Activated CD4-positive, alpha-beta T cell treated with anti-CD3 and anti-CD28 coated beads for 36 hours (primary cell): ENCODE measurements around the gene GJA4. TPM values are rescaled to one million over a fixed set of nuclear protein-coding genes. Genes with fewer than 3 reads are reported as not detected.

Experiments used
- ATAC-seq: fragments of 200-7000 bp; cut with Tn5 transposase; one replicate; pipeline ENCODE4 v1.10.0; 2021; ENCODE audit warnings: mild to moderate bottlenecking, moderate library complexity
- CTCF ChIA-PET: fragments of 350-600 bp; sonication (Branson Sonifier 250); formaldehyde crosslinking; loops from one replicate; lab custom pipeline; 2021; ENCODE audit warnings: antibody characterized with exemption; lab: Charles Lee
- POLR2A ChIA-PET: fragments of 350-600 bp; sonication (Branson Sonifier 250); formaldehyde crosslinking; loops from one replicate; lab custom pipeline; 2021; ENCODE audit warnings: antibody characterized with exemption, inconsistent platforms; lab: Charles Lee
- DNase-seq: peaks from one replicate; pipeline ENCODE4 v3.0.0-alpha.2; 2020
- H3K27ac Mint-ChIP-seq: one replicate; pipeline ENCODE4 v1.8.0; 2021; ENCODE audit warnings: mixed read lengths
- H3K27me3 Mint-ChIP-seq: one replicate; pipeline ENCODE4 v1.8.0; 2021; ENCODE audit warnings: mixed read lengths
- H3K36me3 Mint-ChIP-seq: one replicate; pipeline ENCODE4 v1.8.0; 2021; ENCODE audit warnings: low read depth, mixed read lengths
- H3K4me1 Mint-ChIP-seq: one replicate; pipeline ENCODE4 v1.8.0; 2021; ENCODE audit warnings: mixed read lengths
- H3K4me3 Mint-ChIP-seq: one replicate; pipeline ENCODE4 v1.8.0; 2021; ENCODE audit warnings: mild to moderate bottlenecking, moderate library complexity, mixed read lengths
- H3K9me3 Mint-ChIP-seq: one replicate; pipeline ENCODE4 v1.8.0; 2021; ENCODE audit warnings: low read depth, mixed read lengths
- intact Hi-C, 2 experiments: fragments of 100-400 bp; cut with DNase I in 1 of 2; cut with micrococcal nuclease in 1 of 2; formaldehyde crosslinking; loops; one replicate each; pipeline versions ENCODE4 v1.14.2 to v1.15.1; 2022 to 2024; cut with DNase I, micrococcal nuclease
- total RNA-seq, 2 experiments: library from RNA; stranded (reverse); gene quantifications; one replicate each; pipeline ENCODE4 v1.2.3, GENCODE V29; 2021

The GJA4 gene
- total RNA-seq, 2 experiments from 2014 or later = not detected

- intact Hi-C loops = no loop called here
- Mint-ChIP-seq H3K27me3 (peaks cover 2% of the 10 kb centered on the region), H3K4me1 (no peaks in the 10 kb centered on the region), H3K36me3 (no peaks in the 10 kb centered on the region), H3K4me3 (no peak overlapping the region), H3K27ac (no peak overlapping the region), H3K9me3 (no peaks in the 10 kb centered on the region)
- ChIA-PET CTCF (interaction anchor here (1.3 kb wide), 1 partner anchor 14 kb away, joined by 4 read pairs; no protein-coding TSS in a partner anchor), POLR2A (no interaction called here)
- no peak for ATAC-seq
- no peak for DNase-seq
These were observed 36.8 kb upstream of the GJA4 start for GRCh38 chr1:34755961-34756360.

- Mint-ChIP-seq H3K36me3 (no peaks in the 10 kb centered on the region), H3K9me3 (no peaks in the 10 kb centered on the region), H3K27ac (no peak overlapping the region), H3K27me3 (peaks cover 2% of the 10 kb centered on the region), H3K4me3 (no peak overlapping the region), H3K4me1 (no peaks in the 10 kb centered on the region)
- POLR2A ChIA-PET = no interaction called here
- CTCF ChIA-PET = interaction anchor here (1.3 kb wide), 1 partner anchor 15 kb away, joined by 4 read pairs; no protein-coding TSS in a partner anchor
- intact Hi-C loops = no loop called here
- ATAC-seq (no peak), DNase-seq (no peak)
These were observed 35.4 kb upstream of the GJA4 start for GRCh38 chr1:34757386-34757785.

- H3K4me3 Mint-ChIP-seq = no peak overlapping the region
- DNase-seq (no peak), ATAC-seq (no peak)
- intact Hi-C loops = no loop called here
- POLR2A ChIA-PET = no interaction called here
- no peaks in the 10 kb centered on the region for H3K9me3 Mint-ChIP-seq
- no peaks in the 10 kb centered on the region for H3K27me3 Mint-ChIP-seq
- H3K36me3 Mint-ChIP-seq = no peaks in the 10 kb centered on the region
- CTCF ChIA-PET = interaction anchor here (0.6 to 1.1 kb wide), 2 partner anchors 15 to 17 kb away, joined by 3 read pairs; no protein-coding TSS in a partner anchor
- H3K27ac Mint-ChIP-seq = no peak overlapping the region
- no peaks in the 10 kb centered on the region for H3K4me1 Mint-ChIP-seq
These were observed 34.0 kb upstream of the GJA4 start for GRCh38 chr1:34758751-34759150.

- ChIA-PET CTCF (interaction anchor here (1.1 kb wide), 1 partner anchor 16 kb away, joined by 3 read pairs; no protein-coding TSS in a partner anchor), POLR2A (no interaction called here)
- intact Hi-C loops = no loop called here
- ATAC-seq (no peak), DNase-seq (no peak)
- H3K4me3 Mint-ChIP-seq = no peak within 1 kb of the TSS
- no peaks in the 10 kb centered on the region for H3K36me3 Mint-ChIP-seq
- no peaks in the 10 kb centered on the region for H3K27me3 Mint-ChIP-seq
- H3K9me3 Mint-ChIP-seq = no peaks in the 10 kb centered on the region
- H3K4me1 Mint-ChIP-seq = no peaks in the 10 kb centered on the region
- no peak within 1 kb of the TSS for H3K27ac Mint-ChIP-seq
These were observed 33.1 kb upstream of the GJA4 start, which contains the start of gene GJB4 for GRCh38 chr1:34759503-34760357. Gene GJB4 (plus strand): TSS chr1:34759740. CDS start chr1:34761255, 1,515 bp downstream.

- ChIA-PET POLR2A (no interaction called here), CTCF (no interaction called here)
- Mint-ChIP-seq H3K4me1 (no peaks in the 10 kb centered on the region), H3K27me3 (no peaks in the 10 kb centered on the region), H3K36me3 (no peaks in the 10 kb centered on the region), H3K4me3 (no peak overlapping the region), H3K9me3 (no peaks in the 10 kb centered on the region), H3K27ac (no peak overlapping the region)
- DNase-seq (no peak), ATAC-seq (no peak)
- intact Hi-C loops = no loop called here
These were observed 31.5 kb upstream of the GJA4 start for GRCh38 chr1:34761176-34761761.

GRCh38 chr1:34761776-34762307 lies 31.0 kb upstream of the GJA4 start:
- ATAC-seq (no peak), DNase-seq (no peak)
- H3K27me3 Mint-ChIP-seq = no peaks in the 10 kb centered on the region
- H3K27ac Mint-ChIP-seq = no peak overlapping the region
- CTCF ChIA-PET = no interaction called here
- POLR2A ChIA-PET = no interaction called here
- intact Hi-C loops = no loop called here
- H3K4me1 Mint-ChIP-seq = no peaks in the 10 kb centered on the region
- no peak overlapping the region for H3K4me3 Mint-ChIP-seq
- H3K9me3 Mint-ChIP-seq = no peaks in the 10 kb centered on the region
- H3K36me3 Mint-ChIP-seq = no peaks in the 10 kb centered on the region

GRCh38 chr1:34762474-34763141 lies 30.2 kb upstream of the GJA4 start:
- CTCF ChIA-PET = no interaction called here

GRCh38 chr1:34763142-34763781 lies 29.5 kb upstream of the GJA4 start:
- DNase-seq (no peak), ATAC-seq (no peak)
- POLR2A ChIA-PET = no interaction called here
- Mint-ChIP-seq H3K4me3 (no peak overlapping the region), H3K36me3 (no peaks in the 10 kb centered on the region), H3K9me3 (no peaks in the 10 kb centered on the region), H3K4me1 (no peaks in the 10 kb centered on the region), H3K27ac (no peak overlapping the region), H3K27me3 (no peaks in the 10 kb centered on the region)
- CTCF ChIA-PET = no interaction called here
- intact Hi-C loops = no loop called here

More at GRCh38 chr1:34762474-34763141, 30.2 kb upstream of the GJA4 start:
- Mint-ChIP-seq H3K4me3 (no peak overlapping the region), H3K27me3 (no peaks in the 10 kb centered on the region), H3K27ac (no peak overlapping the region), H3K36me3 (no peaks in the 10 kb centered on the region), H3K9me3 (no peaks in the 10 kb centered on the region), H3K4me1 (no peaks in the 10 kb centered on the region)
- no peak for DNase-seq
- intact Hi-C loops = no loop called here
- ATAC-seq = no peak
- POLR2A ChIA-PET = no interaction called here

- H3K4me1 Mint-ChIP-seq = no peaks in the 10 kb centered on the region
- H3K27ac Mint-ChIP-seq = no peak overlapping the region
- no peaks in the 10 kb centered on the region for H3K36me3 Mint-ChIP-seq
- intact Hi-C loops = no loop called here
- DNase-seq = no peak
- peaks cover 2% of the 10 kb centered on the region for H3K27me3 Mint-ChIP-seq
- H3K4me3 Mint-ChIP-seq = no peak overlapping the region
- ChIA-PET CTCF (no interaction called here), POLR2A (no interaction called here)
- no peaks in the 10 kb centered on the region for H3K9me3 Mint-ChIP-seq
- ATAC-seq = no peak
These were observed 23.9 kb upstream of the GJA4 start for GRCh38 chr1:34768856-34769255.

GRCh38 chr1:34770891-34771504 lies 21.8 kb upstream of the GJA4 start:
- no peaks in the 10 kb centered on the region for H3K4me1 Mint-ChIP-seq
- no peaks in the 10 kb centered on the region for H3K9me3 Mint-ChIP-seq
- CTCF ChIA-PET = no interaction called here
- H3K27ac Mint-ChIP-seq = no peak overlapping the region
- DNase-seq = no peak
- H3K36me3 Mint-ChIP-seq = no peaks in the 10 kb centered on the region
- H3K27me3 Mint-ChIP-seq = peaks cover 2% of the 10 kb centered on the region
- H3K4me3 Mint-ChIP-seq = no peak overlapping the region
- intact Hi-C loops = no loop called here
- ATAC-seq = no peak
- POLR2A ChIA-PET = no interaction called here
